Tibial nerve (tissue), 3 donors: ENCODE results near the gene ZNF653.

Source experiments
- POLR2A ChIP-seq, 2 donors: fragments of 450-650 bp; IDR thresholded peaks; one replicate each; pipeline ENCODE4 v1.6.1; 2017; ENCODE audit warnings: antibody characterized with exemption in 2 of 2, mild to moderate bottlenecking in 2 of 2, moderate library complexity in 2 of 2
- TF ChIP-seq, protein P1 (sequence below), 5 experiments: fragments of 200-600 bp in 3 of 5; fragments of 450-650 bp in 2 of 5; sonication (generic) in 3 of 5; IDR thresholded peaks; one replicate each; pipeline ENCODE4 v1.5.1; 2016 to 2019; ENCODE audit warnings: antibody characterized with exemption in 5 of 5, mild to moderate bottlenecking in 3 of 5, moderate library complexity in 2 of 5

DNA sequence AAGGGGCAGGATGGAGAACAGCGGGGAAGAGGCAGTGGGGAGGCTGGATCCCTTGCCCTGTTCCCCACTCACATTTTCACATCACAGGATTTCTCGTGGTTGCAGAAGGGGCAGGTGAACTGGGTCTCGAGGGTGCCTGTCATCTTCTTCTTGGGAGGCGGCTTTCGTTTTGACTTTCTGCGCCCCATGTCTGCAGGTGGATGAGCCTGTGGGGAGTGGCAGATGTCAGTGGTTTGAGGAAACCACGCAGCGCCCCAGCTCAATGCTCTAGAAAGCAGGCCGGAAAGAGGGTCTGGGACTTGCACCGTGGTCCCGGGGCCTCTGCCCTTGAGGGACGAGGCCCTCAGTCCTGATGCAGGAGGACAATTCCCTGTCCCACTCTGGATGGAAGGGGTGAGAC is 48.5 kb upstream of the ZNF653 start:
- TF ChIP-seq, protein P1, sequence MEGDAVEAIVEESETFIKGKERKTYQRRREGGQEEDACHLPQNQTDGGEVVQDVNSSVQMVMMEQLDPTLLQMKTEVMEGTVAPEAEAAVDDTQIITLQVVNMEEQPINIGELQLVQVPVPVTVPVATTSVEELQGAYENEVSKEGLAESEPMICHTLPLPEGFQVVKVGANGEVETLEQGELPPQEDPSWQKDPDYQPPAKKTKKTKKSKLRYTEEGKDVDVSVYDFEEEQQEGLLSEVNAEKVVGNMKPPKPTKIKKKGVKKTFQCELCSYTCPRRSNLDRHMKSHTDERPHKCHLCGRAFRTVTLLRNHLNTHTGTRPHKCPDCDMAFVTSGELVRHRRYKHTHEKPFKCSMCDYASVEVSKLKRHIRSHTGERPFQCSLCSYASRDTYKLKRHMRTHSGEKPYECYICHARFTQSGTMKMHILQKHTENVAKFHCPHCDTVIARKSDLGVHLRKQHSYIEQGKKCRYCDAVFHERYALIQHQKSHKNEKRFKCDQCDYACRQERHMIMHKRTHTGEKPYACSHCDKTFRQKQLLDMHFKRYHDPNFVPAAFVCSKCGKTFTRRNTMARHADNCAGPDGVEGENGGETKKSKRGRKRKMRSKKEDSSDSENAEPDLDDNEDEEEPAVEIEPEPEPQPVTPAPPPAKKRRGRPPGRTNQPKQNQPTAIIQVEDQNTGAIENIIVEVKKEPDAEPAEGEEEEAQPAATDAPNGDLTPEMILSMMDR (IDR thresholded peaks at IDR 0.05): no peak
- TF ChIP-seq POLR2A (IDR thresholded peaks at IDR 0.05): no peak
